GM23338 (cell line): Measurements from ENCODE around the gene MLNR.
A peak's percentile ranks its signal among the peaks of the same experiment; 100 is the strongest.

Experiments used
- CTCF ChIP-seq, 2 experiments: fragments of 200-600 bp in 1 of 2; sonication (generic) in 1 of 2; conservative IDR thresholded peaks; 2 replicates each; pipeline versions ENCODE4 v1.5.1 to v1.6.1; 2016 to 2017; ENCODE audit warnings: antibody characterized with exemption in 2 of 2, low read depth in 2 of 2, mild to moderate bottlenecking in 2 of 2, moderate library complexity in 1 of 2
- EZH2 ChIP-seq: fragments of 200-600 bp; sonication (generic); IDR thresholded peaks from one replicate; pipeline ENCODE4 v1.8.0; 2017; ENCODE audit warnings: antibody characterized with exemption, mild to moderate bottlenecking, low read depth; ENCODE audit not compliant: unreplicated experiment

DNA sequence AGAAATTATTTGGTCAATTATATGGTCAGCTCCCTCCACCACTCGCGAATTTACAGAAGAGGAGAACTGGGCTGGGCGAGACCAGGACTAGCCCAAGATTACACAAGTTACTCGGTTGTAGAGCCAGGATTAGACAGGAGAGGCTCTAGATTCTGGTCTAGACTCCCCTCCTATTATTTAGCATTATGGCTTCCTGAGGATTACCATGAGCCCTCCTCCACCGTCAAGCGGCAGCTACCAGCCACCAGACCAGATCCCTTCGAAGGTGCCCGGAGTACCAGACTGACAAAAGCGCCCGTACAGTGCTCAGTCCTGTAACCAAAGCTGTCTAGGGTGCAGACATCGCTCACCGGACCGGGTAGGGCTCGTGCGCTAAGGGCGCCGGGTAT, 497 bp upstream of the MLNR start:
- TF ChIP-seq CTCF (conservative IDR thresholded peaks at IDR 0.05; ENCODE audit: low read depth in 2 of 2) (no peak), EZH2 (peak; percentile 67)
